A549 (cell line): ENCODE results near the gene PHOSPHO2.

Experiments used
- CHD2 ChIP-seq: fragments of 150-350 bp; IDR thresholded peaks from 2 replicates; pipeline ENCODE4 v1.6.1; 2014; ENCODE audit warnings: low read length; ENCODE audit not compliant: partially characterized antibody
- EP300 ChIP-seq, 2 experiments: fragments of >200 bp; sonication (Bioruptor Twin); formaldehyde crosslinking; IDR thresholded peaks; 2 replicates in 1 of 2; 3 replicates in 1 of 2; pipeline ENCODE4 v1.6.1; 2016 to 2017
- HDAC2 ChIP-seq: fragments of 200-600 bp; sonication (generic); IDR thresholded peaks from 2 replicates; pipeline ENCODE4 v1.6.1; 2016
- KDM5A ChIP-seq: fragments of 200-600 bp; sonication (generic); IDR thresholded peaks from 2 replicates; pipeline ENCODE4 v1.6.1; 2016; ENCODE audit warnings: antibody characterized with exemption, mild to moderate bottlenecking
- MYC ChIP-seq: IDR thresholded peaks from 2 replicates; pipeline ENCODE4 v1.6.1; 2012; ENCODE audit warnings: mild to moderate bottlenecking, inconsistent platforms, low read length, improper control_type of control experiment, borderline replicate concordance
- POLR2A ChIP-seq: IDR thresholded peaks from 2 replicates; pipeline ENCODE4 v1.6.1; 2012; ENCODE audit warnings: mild to moderate bottlenecking, low read length
- RCOR1 ChIP-seq: fragments of 150-350 bp; IDR thresholded peaks from 2 replicates; pipeline ENCODE4 v1.6.1; 2014; ENCODE audit warnings: antibody characterized with exemption, low read length, low read depth
- RFX5 ChIP-seq: fragments of 450-650 bp; IDR thresholded peaks from 2 replicates; pipeline ENCODE4 v1.7.1; 2014; ENCODE audit warnings: antibody characterized with exemption, mild to moderate bottlenecking, moderate library complexity
- RNF2 ChIP-seq: fragments of 200-600 bp; sonication (generic); IDR thresholded peaks from 2 replicates; pipeline ENCODE4 v1.6.1; 2016; ENCODE audit warnings: low read depth, mild to moderate bottlenecking, antibody characterized with exemption, moderate library complexity, borderline replicate concordance
- TF ChIP-seq, protein P1 (sequence below): fragments of >200 bp; sonication (Bioruptor Twin); formaldehyde crosslinking; IDR thresholded peaks from 3 replicates; pipeline ENCODE4 v1.6.1; 2016
- TF ChIP-seq, protein P2 (sequence below): fragments of >200 bp; sonication (Bioruptor Twin); formaldehyde crosslinking; IDR thresholded peaks from 3 replicates; pipeline ENCODE4 v1.5.1; 2016
- TF ChIP-seq, protein P3 (sequence below): fragments of 200-600 bp; sonication (generic); IDR thresholded peaks from 2 replicates; pipeline ENCODE4 v1.6.1; 2016; ENCODE audit warnings: antibody characterized with exemption, mild to moderate bottlenecking, moderate library complexity
- TF ChIP-seq, protein P4 (sequence below): fragments of 150-350 bp; IDR thresholded peaks from 2 replicates; pipeline ENCODE4 v1.6.1; 2014; ENCODE audit warnings: low read depth, mild to moderate bottlenecking, low read length

DNA sequence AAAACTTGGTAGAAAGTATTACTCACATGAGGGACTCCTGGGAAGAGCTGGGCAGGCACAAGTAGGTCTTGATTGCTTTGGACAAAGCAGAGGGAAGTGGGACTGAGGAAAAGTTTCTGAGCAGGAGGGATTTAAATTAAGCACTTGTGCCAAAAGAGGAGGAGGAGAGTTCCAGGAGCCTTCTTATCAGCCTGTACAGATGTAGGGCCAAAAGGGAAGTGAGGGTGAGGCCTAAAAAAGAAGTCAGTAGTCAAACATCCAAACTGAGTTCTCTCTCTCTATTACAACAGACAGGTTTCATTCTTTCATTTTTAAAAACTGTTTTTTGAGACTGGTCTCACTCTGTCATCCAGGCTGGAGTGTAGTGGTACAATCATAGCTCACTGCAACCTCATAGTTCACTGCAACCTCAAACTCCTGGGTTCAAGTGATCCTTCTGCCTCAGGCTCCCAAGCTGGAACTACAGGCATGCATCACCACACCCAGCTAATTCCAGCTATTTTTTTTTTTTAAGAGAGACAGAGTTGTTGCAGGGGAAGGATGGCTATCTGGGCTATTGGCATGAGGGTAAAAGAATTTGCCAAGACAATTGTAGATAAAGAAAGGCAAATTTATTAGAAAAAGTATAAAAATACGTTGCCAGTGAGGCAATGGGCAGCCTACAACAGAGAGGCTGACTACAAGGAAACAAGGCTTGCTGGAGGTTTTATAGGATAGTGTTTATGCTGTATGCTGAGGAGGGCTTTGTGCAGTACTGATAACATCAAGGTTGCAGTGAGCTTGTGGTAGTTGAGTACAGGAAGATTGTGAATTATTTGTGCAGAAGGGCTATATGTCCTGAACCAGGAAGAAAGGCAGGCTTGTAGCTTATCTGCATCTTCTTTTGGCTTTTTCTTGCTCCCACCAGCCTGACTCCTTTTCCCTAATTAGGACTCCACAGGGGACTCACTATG is 29.0 kb upstream of the PHOSPHO2 start:
- TF ChIP-seq, protein P1, sequence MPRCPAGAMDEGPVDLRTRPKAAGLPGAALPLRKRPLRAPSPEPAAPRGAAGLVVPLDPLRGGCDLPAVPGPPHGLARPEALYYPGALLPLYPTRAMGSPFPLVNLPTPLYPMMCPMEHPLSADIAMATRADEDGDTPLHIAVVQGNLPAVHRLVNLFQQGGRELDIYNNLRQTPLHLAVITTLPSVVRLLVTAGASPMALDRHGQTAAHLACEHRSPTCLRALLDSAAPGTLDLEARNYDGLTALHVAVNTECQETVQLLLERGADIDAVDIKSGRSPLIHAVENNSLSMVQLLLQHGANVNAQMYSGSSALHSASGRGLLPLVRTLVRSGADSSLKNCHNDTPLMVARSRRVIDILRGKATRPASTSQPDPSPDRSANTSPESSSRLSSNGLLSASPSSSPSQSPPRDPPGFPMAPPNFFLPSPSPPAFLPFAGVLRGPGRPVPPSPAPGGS: no peak
- TF ChIP-seq, protein P2, sequence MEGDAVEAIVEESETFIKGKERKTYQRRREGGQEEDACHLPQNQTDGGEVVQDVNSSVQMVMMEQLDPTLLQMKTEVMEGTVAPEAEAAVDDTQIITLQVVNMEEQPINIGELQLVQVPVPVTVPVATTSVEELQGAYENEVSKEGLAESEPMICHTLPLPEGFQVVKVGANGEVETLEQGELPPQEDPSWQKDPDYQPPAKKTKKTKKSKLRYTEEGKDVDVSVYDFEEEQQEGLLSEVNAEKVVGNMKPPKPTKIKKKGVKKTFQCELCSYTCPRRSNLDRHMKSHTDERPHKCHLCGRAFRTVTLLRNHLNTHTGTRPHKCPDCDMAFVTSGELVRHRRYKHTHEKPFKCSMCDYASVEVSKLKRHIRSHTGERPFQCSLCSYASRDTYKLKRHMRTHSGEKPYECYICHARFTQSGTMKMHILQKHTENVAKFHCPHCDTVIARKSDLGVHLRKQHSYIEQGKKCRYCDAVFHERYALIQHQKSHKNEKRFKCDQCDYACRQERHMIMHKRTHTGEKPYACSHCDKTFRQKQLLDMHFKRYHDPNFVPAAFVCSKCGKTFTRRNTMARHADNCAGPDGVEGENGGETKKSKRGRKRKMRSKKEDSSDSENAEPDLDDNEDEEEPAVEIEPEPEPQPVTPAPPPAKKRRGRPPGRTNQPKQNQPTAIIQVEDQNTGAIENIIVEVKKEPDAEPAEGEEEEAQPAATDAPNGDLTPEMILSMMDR: no peak
- no peak for TF ChIP-seq POLR2A
- TF ChIP-seq RCOR1: no peak
- TF ChIP-seq HDAC2: no peak
- TF ChIP-seq, protein P3, sequence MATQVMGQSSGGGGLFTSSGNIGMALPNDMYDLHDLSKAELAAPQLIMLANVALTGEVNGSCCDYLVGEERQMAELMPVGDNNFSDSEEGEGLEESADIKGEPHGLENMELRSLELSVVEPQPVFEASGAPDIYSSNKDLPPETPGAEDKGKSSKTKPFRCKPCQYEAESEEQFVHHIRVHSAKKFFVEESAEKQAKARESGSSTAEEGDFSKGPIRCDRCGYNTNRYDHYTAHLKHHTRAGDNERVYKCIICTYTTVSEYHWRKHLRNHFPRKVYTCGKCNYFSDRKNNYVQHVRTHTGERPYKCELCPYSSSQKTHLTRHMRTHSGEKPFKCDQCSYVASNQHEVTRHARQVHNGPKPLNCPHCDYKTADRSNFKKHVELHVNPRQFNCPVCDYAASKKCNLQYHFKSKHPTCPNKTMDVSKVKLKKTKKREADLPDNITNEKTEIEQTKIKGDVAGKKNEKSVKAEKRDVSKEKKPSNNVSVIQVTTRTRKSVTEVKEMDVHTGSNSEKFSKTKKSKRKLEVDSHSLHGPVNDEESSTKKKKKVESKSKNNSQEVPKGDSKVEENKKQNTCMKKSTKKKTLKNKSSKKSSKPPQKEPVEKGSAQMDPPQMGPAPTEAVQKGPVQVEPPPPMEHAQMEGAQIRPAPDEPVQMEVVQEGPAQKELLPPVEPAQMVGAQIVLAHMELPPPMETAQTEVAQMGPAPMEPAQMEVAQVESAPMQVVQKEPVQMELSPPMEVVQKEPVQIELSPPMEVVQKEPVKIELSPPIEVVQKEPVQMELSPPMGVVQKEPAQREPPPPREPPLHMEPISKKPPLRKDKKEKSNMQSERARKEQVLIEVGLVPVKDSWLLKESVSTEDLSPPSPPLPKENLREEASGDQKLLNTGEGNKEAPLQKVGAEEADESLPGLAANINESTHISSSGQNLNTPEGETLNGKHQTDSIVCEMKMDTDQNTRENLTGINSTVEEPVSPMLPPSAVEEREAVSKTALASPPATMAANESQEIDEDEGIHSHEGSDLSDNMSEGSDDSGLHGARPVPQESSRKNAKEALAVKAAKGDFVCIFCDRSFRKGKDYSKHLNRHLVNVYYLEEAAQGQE: no peak
- TF ChIP-seq KDM5A: no peak
- no peak for TF ChIP-seq MYC
- TF ChIP-seq CHD2: no peak
- TF ChIP-seq RNF2: no peak
- TF ChIP-seq, protein P4, sequence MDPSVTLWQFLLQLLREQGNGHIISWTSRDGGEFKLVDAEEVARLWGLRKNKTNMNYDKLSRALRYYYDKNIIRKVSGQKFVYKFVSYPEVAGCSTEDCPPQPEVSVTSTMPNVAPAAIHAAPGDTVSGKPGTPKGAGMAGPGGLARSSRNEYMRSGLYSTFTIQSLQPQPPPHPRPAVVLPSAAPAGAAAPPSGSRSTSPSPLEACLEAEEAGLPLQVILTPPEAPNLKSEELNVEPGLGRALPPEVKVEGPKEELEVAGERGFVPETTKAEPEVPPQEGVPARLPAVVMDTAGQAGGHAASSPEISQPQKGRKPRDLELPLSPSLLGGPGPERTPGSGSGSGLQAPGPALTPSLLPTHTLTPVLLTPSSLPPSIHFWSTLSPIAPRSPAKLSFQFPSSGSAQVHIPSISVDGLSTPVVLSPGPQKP: no peak
- no peak for TF ChIP-seq RFX5
- TF ChIP-seq EP300 (IDR thresholded peaks at IDR 0.05): no peak
